Heart right ventricle (tissue), 16 donors: ENCODE data around the gene COX14. TPM values are rescaled to one million over a fixed set of nuclear protein-coding genes. Genes with fewer than 3 reads are reported as not detected.
A peak's percentile ranks its signal among the peaks of the same experiment; 100 is the strongest.

ENCODE experiments used
- ATAC-seq, 8 donors: fragments of 200-7000 bp; cut with Tn5 transposase; one replicate each; pipeline ENCODE4 v1.9.1; 2020; ENCODE audit warnings: mild to moderate bottlenecking in 8 of 8, moderate library complexity in 8 of 8, moderate number of reproducible peaks in 1 of 8
- DNase-seq, 2 donors: peaks; one replicate each; pipeline ENCODE4 v3.0.0-alpha.2; 2020
- H3K27ac ChIP-seq, 10 donors: fragments of 200-600 bp; sonication (generic) in 2 of 10; one replicate each; pipeline versions ENCODE4 v1.5.0 to v1.8.0; 2020 to 2022; ENCODE audit warnings: mild to moderate bottlenecking in 3 of 10
- H3K27me3 ChIP-seq, 7 donors: fragments of 200-600 bp; one replicate each; pipeline ENCODE4 v1.8.0; 2021 to 2022; ENCODE audit warnings: mild to moderate bottlenecking in 2 of 7
- H3K36me3 ChIP-seq, 9 donors: fragments of 200-600 bp; sonication (generic) in 1 of 9; one replicate each; pipeline versions ENCODE4 v1.5.0 to v1.8.0; 2020 to 2022; ENCODE audit warnings: mild to moderate bottlenecking in 2 of 9
- H3K4me1 ChIP-seq, 9 donors: fragments of 200-600 bp; sonication (generic) in 1 of 9; one replicate each; pipeline versions ENCODE4 v1.5.0 to v1.8.0; 2020 to 2022; ENCODE audit warnings: mild to moderate bottlenecking in 4 of 9
- H3K4me3 ChIP-seq, 10 donors: fragments of 200-600 bp; sonication (generic) in 2 of 10; one replicate each; pipeline versions ENCODE4 v1.5.0 to v1.8.0; 2020 to 2022; ENCODE audit warnings: mild to moderate bottlenecking in 7 of 10, moderate library complexity in 2 of 10
- H3K9me3 ChIP-seq, 11 donors: fragments of 200-600 bp in 10 of 11; sonication (generic) in 2 of 11; one replicate each; pipeline versions ENCODE4 v1.5.0 to v1.8.0; 2013 to 2022; ENCODE audit warnings: mild to moderate bottlenecking in 2 of 11, control low read depth in 1 of 11, moderate library complexity in 1 of 11
- CTCF ChIP-seq, 9 donors: fragments of 200-600 bp; sonication (generic) in 2 of 9; IDR thresholded peaks; one replicate each; pipeline versions ENCODE4 v1.5.0 to v1.8.0; 2021 to 2022; ENCODE audit warnings: antibody characterized with exemption in 9 of 9, mild to moderate bottlenecking in 5 of 9, moderate library complexity in 1 of 9
- WGBS, 2 donors: extraction: QIAGEN DNeasy Blood & Tissue Kit; methylation state at CpG; one replicate each; pipeline ENCODE4 v1.1.7; 2013; ENCODE audit warnings: inconsistent platforms in 1 of 2; 5-methylcytosine and 5-hydroxymethylcytosine counted together
- intact Hi-C, 10 donors: fragments of 100-400 bp; cut with DNase I; formaldehyde crosslinking; loops; one replicate each; pipeline versions ENCODE4 v1.11.1 to v1.14.2; 2022
- polyA plus RNA-seq, 2 donors: library from polyadenylated mRNA; stranded (reverse); fragments of 200-250 nt; gene quantifications; one replicate each; pipeline ENCODE4 v1.2.3, GENCODE V29; 2013
- total RNA-seq, 10 donors: library from RNA; stranded (reverse); fragmentation: NEBNext Ultra II Directional in 3 of 10; extraction: Animal tissue kit (Norgen Biotek cat#: 25700) in 3 of 10; gene quantifications; one replicate each; pipeline versions ENCODE4 v1.2.1 to v1.2.4, GENCODE V29; 2021 to 2023
- donor health status: Arrhythmogenic right ventricular cardiomyopathy.
- donor health status: ischemic (EF 13 %, LVEDD 7.1; RV severe dilation, severe dysfunction).
- donor health status: healthy with polysubstance abuse.
- donor health status: DM: no; HTN: yes; CAD: no.
- donor health status: DM: no; HTN: no; CAD: no.
- donor health status: ischemic (EF 25% LVEDD 6.9; RV normal size, moderate dysfunction).
- donor health status: ischemic (EF 25% LVEDD 5.7; RV mildly dilated, moderate dysfunction).
- donor health status: healthy.
- donor health status: DM: yes; HTN: yes; CAD: no.
- donor health status: Ischemic cardiomyopathy.
- donor health status: ischemic (EF 35%, LVEDD 5.7; RV mildly dilated, moderate dysfunction).
- donor health status: nonischemic (EF 11% LVEDD 7.7; RV severe dilation, severe dysfunction).
- donor health status: DM: yes; HTN: yes; CAD: no.
- donor health status: PGD.
- donor health status: ischemic (EF 29% LVEDD 5.4; RV normal size, mild dysfunction).
- donor health status: nonischemic (EF 23%, LVEDD 6.1; RV moderate dilation, normal function).

Gene COX14
- total and polyA plus RNA-seq, 12 donors: 93.8 to 239 (median 165) TPM

GRCh38 chr12:50109319-50109718, 2.7 kb upstream of the COX14 start:
- peaks cover 16 to 55% (median 43%) of the 10 kb centered on the region in 9 donors for H3K4me1 ChIP-seq
- intact Hi-C loops: no loop called here
- H3K36me3 ChIP-seq: peaks cover 0 to 4% (median 0%) of the 10 kb centered on the region in 9 donors
- ATAC-seq (no peak), DNase-seq (no peak)
- WGBS, 2 donors: 87 to 88% methylated on average over 3 of the region's 3 CpGs
- H3K27me3 ChIP-seq: no peaks in the 10 kb centered on the region
- TF ChIP-seq CTCF (IDR thresholded peaks at IDR 0.05): no peak
- no peak overlapping the region for H3K4me3 ChIP-seq
- peak overlapping the region; percentile 69 to 96 (median 92) for H3K27ac ChIP-seq
- H3K9me3 ChIP-seq: no peaks in the 10 kb centered on the region

DNA sequence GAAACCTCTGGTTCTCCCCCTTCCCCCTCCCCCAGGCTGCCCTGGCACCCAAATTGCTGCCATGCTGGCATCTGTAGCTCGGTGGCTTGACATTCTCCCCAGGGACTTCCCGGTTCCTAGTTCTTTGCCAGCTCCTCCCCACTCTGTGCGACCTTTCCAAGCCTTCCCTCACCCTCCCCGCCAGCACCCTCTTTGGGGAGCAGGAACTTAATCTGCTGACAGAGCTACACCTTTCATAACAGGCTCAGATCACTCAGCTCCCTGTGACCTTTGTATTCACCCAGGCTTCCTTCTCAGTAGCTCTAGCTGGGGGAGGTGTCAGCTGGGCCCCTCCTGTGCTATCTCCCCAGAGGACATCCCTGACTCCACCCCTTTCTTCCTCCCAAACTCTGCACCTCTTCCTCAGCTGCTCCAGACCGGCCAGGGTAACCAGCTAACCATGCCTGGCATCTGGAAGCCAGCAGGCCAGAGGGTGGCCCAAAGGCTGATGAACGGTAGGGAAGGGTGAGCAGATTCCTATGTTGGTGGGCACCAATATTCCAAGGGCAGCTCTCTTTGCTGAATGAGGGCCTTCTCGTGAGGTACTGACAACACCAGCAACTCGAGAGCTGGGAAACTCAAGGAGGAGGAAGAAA, 1.8 kb upstream of the COX14 start:
- peak in 6 of 8 donors; percentile 0 to 36 (median 5) for ATAC-seq
- H3K4me1 ChIP-seq: peaks cover 16 to 52% (median 45%) of the 10 kb centered on the region in 9 donors

DNA sequence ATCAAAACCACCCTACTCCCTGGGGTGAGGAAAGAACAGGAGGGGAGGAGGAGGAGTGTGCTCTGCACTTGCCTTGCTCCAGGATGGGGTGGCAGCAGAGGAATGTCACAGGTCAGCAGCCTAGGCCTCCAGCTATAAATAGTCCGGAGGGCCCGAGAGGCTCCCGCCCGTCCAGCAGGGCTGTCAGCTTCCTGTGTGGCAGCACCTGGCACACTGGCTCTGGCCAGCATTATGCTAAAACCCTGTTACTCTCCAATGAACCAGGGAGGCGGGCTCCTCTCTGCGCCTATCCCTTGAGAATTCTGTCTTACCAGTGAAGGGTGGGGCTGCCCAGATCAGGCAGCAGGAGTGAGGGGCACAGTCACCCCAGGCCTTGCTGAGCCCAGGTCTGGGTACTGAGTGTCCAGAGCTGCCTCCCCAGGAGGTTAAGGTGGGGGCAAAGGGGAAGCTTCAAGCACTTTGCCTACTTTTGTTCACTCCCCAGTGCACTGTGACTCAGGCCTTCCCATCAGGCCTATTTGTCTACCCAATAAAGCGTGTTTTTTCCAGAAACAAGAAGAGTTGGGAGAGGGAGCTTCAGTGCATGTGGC, 1.2 kb upstream of the COX14 start:
- Histone ChIP-seq H3K4me1 (peaks cover 16 to 58% (median 45%) of the 10 kb centered on the region in 9 donors), H3K9me3 (no peaks in the 10 kb centered on the region), H3K4me3 (peak overlapping the region in 9 of 10 donors; percentile 12 to 100 (median 36)), H3K27ac (peak overlapping the region; percentile 69 to 96 (median 92)), H3K27me3 (no peaks in the 10 kb centered on the region), H3K36me3 (peaks cover 0 to 19% (median 0%) of the 10 kb centered on the region in 9 donors)
- no peak for TF ChIP-seq CTCF (IDR thresholded peaks at IDR 0.05)
- ATAC-seq (peak; percentile 14 to 72 (median 56)), DNase-seq (peak; percentile 75 to 76)
- 26 to 28% methylated on average over 7 of the region's 7 CpGs for WGBS, 2 donors
- intact Hi-C loops: loop anchor here in 6 of 10 donors (2.0 to 10.0 kb wide), 6 partner anchors 24 to 291 kb away; partner anchors contain the start of genes CERS5 (in 6 of the 6), LARP4 (in 1 of the 6) and SMARCD1 (in 1 of the 6)

More for the DNA sequence above, 1.8 kb upstream of the COX14 start:
- Histone ChIP-seq H3K4me3 (peak overlapping the region in 6 of 10 donors; percentile 15 to 39 (median 24)), H3K9me3 (no peaks in the 10 kb centered on the region), H3K27me3 (no peaks in the 10 kb centered on the region), H3K27ac (peak overlapping the region; percentile 69 to 96 (median 92)), H3K36me3 (peaks cover 0 to 13% (median 0%) of the 10 kb centered on the region in 9 donors)
- 27 to 38% methylated on average over 8 of the region's 8 CpGs for WGBS, 2 donors
- intact Hi-C loops: loop anchor here in 6 of 10 donors (2.0 to 10.0 kb wide), 6 partner anchors 23 to 292 kb away; partner anchors contain the start of genes CERS5 (in 6 of the 6), LARP4 (in 1 of the 6) and SMARCD1 (in 1 of the 6)
- peak; percentile 61 to 69 for DNase-seq
- TF ChIP-seq CTCF (IDR thresholded peaks at IDR 0.05): no peak

DNA sequence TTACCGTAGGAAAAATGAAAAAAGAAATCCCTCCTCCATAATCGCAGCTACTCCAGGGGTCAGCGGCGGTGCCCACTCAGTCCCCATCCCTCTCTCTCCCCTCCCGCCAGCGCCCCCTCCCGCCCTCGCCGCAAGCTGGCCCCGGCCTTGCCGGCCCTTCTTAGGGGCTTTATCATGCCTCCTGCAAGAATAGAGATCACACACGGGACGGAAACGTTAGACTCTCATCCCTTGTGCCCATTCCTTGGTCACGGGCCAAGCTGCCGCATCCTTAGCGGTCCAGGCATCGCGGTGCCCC, 692 bp upstream of the COX14 start:
- peak overlapping the region in 9 of 10 donors; percentile 12 to 100 (median 36) for H3K4me3 ChIP-seq
- WGBS, 2 donors: 7 to 9% methylated on average over 19 of the region's 19 CpGs
- ATAC-seq: peak; percentile 0 to 12 (median 0)
- intact Hi-C loops: loop anchor here in 6 of 10 donors (2.0 to 10.0 kb wide), 6 partner anchors 25 to 291 kb away; partner anchors contain the start of genes CERS5 (in 6 of the 6), LARP4 (in 1 of the 6) and SMARCD1 (in 1 of the 6)
- no peak for TF ChIP-seq CTCF (IDR thresholded peaks at IDR 0.05)
- no peaks in the 10 kb centered on the region for H3K9me3 ChIP-seq
- H3K27me3 ChIP-seq: no peaks in the 10 kb centered on the region
- H3K36me3 ChIP-seq: peaks cover 0 to 24% (median 0%) of the 10 kb centered on the region in 9 donors
- peaks cover 16 to 62% (median 48%) of the 10 kb centered on the region in 9 donors for H3K4me1 ChIP-seq
- no peak for DNase-seq
- H3K27ac ChIP-seq: peak overlapping the region; percentile 47 to 96 (median 92)
